Cardiac fibroblast (primary cell): ENCODE results near the gene RSPH9.
"Not testable (repeated sequence)": the region's sequence is repeated elsewhere in the genome, so short reads cannot be mapped to it uniquely, and the experiment has no call there.

Source experiments
- DNase-seq, 2 donors: peaks; one replicate each; pipeline versions ENCODE4 v3.0.0 to v3.0.0-alpha.2; 2010; ENCODE audit warnings: low read depth in 2 of 2
- H3K4me3 ChIP-seq, 2 donors: replicated peaks in 1 of 2; 1 replicate in 1 of 2; 2 replicates in 1 of 2; pipeline ENCODE4 v1.5.1; 2011; ENCODE audit warnings: low read depth in 2 of 2, low read length in 2 of 2, mild to moderate bottlenecking in 2 of 2, moderate library complexity in 1 of 2
- TF ChIP-seq, protein P1 (sequence below): IDR thresholded peaks from one replicate; pipeline ENCODE4 v1.5.1; 2011; ENCODE audit warnings: low read depth, mild to moderate bottlenecking, low read length, inconsistent platforms

RSPH9 gene

GRCh38 chr6:43636308-43636659 lies 8.6 kb upstream of the RSPH9 start:
- peak in 1 of 2 donors; percentile 24 for DNase-seq
- TF ChIP-seq, protein P1, sequence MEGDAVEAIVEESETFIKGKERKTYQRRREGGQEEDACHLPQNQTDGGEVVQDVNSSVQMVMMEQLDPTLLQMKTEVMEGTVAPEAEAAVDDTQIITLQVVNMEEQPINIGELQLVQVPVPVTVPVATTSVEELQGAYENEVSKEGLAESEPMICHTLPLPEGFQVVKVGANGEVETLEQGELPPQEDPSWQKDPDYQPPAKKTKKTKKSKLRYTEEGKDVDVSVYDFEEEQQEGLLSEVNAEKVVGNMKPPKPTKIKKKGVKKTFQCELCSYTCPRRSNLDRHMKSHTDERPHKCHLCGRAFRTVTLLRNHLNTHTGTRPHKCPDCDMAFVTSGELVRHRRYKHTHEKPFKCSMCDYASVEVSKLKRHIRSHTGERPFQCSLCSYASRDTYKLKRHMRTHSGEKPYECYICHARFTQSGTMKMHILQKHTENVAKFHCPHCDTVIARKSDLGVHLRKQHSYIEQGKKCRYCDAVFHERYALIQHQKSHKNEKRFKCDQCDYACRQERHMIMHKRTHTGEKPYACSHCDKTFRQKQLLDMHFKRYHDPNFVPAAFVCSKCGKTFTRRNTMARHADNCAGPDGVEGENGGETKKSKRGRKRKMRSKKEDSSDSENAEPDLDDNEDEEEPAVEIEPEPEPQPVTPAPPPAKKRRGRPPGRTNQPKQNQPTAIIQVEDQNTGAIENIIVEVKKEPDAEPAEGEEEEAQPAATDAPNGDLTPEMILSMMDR = no peak
- H3K4me3 ChIP-seq = peak overlapping the region; percentile 89 to 90

DNA sequence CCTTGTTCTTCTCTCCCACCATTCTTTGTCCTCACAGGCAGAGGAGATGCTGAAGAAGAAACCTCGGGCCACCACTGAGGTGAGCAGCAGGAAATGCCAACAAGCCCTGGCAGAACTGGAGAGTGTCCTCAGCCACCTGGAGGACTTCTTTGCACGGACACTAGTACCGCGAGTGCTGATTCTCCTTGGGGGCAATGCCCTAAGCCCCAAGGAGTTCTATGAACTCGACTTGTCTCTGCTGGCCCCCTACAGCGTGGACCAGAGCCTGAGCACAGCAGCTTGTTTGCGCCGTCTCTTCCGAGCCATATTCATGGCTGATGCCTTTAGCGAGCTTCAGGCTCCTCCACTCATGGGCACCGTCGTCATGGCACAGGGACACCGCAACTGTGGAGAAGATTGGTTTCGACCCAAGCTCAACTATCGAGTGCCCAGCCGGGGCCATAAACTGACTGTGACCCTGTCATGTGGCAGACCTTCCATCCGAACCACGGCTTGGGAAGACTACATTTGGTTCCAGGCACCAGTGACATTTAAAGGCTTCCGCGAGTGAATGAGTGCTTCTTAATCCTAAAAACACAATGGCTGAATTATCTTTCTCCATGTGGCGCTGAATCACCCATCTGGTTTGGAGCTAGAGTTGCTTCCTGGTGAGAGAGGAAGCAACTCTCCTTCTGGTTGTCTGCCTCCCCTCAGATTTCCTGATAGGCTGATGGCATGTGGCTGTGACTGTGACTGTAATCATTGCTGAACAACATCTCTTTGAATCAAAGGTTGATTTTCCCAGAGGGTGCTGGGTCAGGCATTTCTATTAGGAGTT lies 4.6 kb upstream of the RSPH9 start:
- H3K4me3 ChIP-seq = no peak overlapping the region
- TF ChIP-seq, protein P1 = no peak
- no peak for DNase-seq

GRCh38 chr6:43645613-43645964 lies 753 bp downstream of the RSPH9 start:
- no peak for DNase-seq
- peak overlapping the region; percentile 51 to 59 for H3K4me3 ChIP-seq
- TF ChIP-seq, protein P1 = no peak

DNA sequence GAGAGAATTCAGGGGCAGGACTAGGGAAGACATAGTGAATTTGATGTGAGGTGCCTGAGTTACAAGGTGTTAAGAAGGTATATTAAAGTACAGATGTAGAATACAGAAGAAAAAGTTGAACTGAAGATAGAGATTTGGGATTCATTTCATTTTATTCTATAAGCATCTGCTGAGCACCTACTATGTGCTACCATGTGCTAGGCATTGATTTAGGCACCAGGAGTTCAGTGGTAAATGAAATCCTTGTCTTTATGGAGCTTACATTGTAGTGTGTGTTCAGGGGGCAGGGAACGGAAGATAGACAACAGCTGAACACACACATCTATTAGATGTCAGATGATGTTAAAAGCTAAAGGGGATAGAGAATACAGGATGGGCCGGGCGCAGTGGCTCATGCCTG lies 2.8 kb downstream of the RSPH9 start:
- H3K4me3 ChIP-seq = no peak overlapping the region
- DNase-seq = no peak
- TF ChIP-seq, protein P1 = no peak

- TF ChIP-seq, protein P1 = no peak
- no peak overlapping the region for H3K4me3 ChIP-seq
- DNase-seq = no peak
Observed at GRCh38 chr6:43648248-43648647, 3.4 kb downstream of the RSPH9 start.

- not testable (repeated sequence) for DNase-seq, H3K4me3 ChIP-seq
Observed at GRCh38 chr6:43652822-43653221, 8.0 kb downstream of the RSPH9 start.

GRCh38 chr6:43657221-43657802 lies 12.5 kb downstream of the RSPH9 start:
- no peak for DNase-seq
- H3K4me3 ChIP-seq = no peak overlapping the region
- TF ChIP-seq, protein P1 = no peak
